ENCODE data around the gene CDIP1. TPM values are rescaled to one million over a fixed set of nuclear protein-coding genes. Genes with fewer than 3 reads are reported as not detected.

Gene CDIP1
- total and polyA plus RNA-seq, 2 of the 8 experiments (the other 6 are each of a cell fraction or from before 2014, with no cell fraction given): 56.6 to 76.3 TPM

Other genes starting within 250 kb of the CDIP1 start
- 17.4 and 18.6 TPM in 2 replicates for gene GLIS2, start 222.7 kb downstream of the CDIP1 start, total RNA-seq (2021; fragmentation: NEBNext Ultra II Directional; extraction: Animal tissue kit (Norgen Biotek cat#: 25700))
- 4.3 and 7.6 TPM in 2 replicates for gene GLIS2, start 222.7 kb downstream of the CDIP1 start, polyA plus RNA-seq (2011; rRNA removed)
- 78.3 and 84.4 TPM in 2 replicates for gene PAM16, start 187.5 kb downstream of the CDIP1 start, total RNA-seq (2021; fragmentation: NEBNext Ultra II Directional; extraction: Animal tissue kit (Norgen Biotek cat#: 25700))
- 198 and 228 TPM in 2 replicates for gene PAM16, start 187.5 kb downstream of the CDIP1 start, polyA plus RNA-seq (2011; rRNA removed)
- 9.6 and 10.1 TPM in 2 replicates for gene VASN, start 166.9 kb downstream of the CDIP1 start, total RNA-seq (2021; fragmentation: NEBNext Ultra II Directional; extraction: Animal tissue kit (Norgen Biotek cat#: 25700))
- 11.3 and 25.2 TPM in 2 replicates for gene VASN, start 166.9 kb downstream of the CDIP1 start, polyA plus RNA-seq (2011; rRNA removed)
- 25.8 and 29.8 TPM in 2 replicates for gene CORO7, start 122.2 kb downstream of the CDIP1 start, total RNA-seq (2021; fragmentation: NEBNext Ultra II Directional; extraction: Animal tissue kit (Norgen Biotek cat#: 25700))
- 25.2 and 45.7 TPM in 2 replicates for gene CORO7, start 122.2 kb downstream of the CDIP1 start, polyA plus RNA-seq (2011; rRNA removed)
- gene DNAJA3, start 112.9 kb downstream of the CDIP1 start, total RNA-seq (2021; fragmentation: NEBNext Ultra II Directional; extraction: Animal tissue kit (Norgen Biotek cat#: 25700)): 58.0 and 59.1 TPM in 2 replicates
- gene DNAJA3, start 112.9 kb downstream of the CDIP1 start, polyA plus RNA-seq (2011; rRNA removed): 37.3 and 50.5 TPM in 2 replicates
- gene NMRAL1, start 64.1 kb downstream of the CDIP1 start, total RNA-seq (2021; fragmentation: NEBNext Ultra II Directional; extraction: Animal tissue kit (Norgen Biotek cat#: 25700)): 66.8 and 72.5 TPM in 2 replicates
- 143 and 196 TPM in 2 replicates for gene NMRAL1, start 64.1 kb downstream of the CDIP1 start, polyA plus RNA-seq (2011; rRNA removed)
- 45.6 and 48.4 TPM in 2 replicates for gene HMOX2, start 62.4 kb downstream of the CDIP1 start, total RNA-seq (2021; fragmentation: NEBNext Ultra II Directional; extraction: Animal tissue kit (Norgen Biotek cat#: 25700))
- gene HMOX2, start 62.4 kb downstream of the CDIP1 start, polyA plus RNA-seq (2011; rRNA removed): 33.7 and 36.5 TPM in 2 replicates
- gene C16orf96, start 17.6 kb upstream of the CDIP1 start, total RNA-seq (2021; fragmentation: NEBNext Ultra II Directional; extraction: Animal tissue kit (Norgen Biotek cat#: 25700)): 1.3 and 1.6 TPM in 2 replicates
- gene C16orf96, start 17.6 kb upstream of the CDIP1 start, polyA plus RNA-seq (2011; rRNA removed): 1.0 and 1.8 TPM in 2 replicates
- gene UBALD1, start 76.1 kb upstream of the CDIP1 start, total RNA-seq (2021; fragmentation: NEBNext Ultra II Directional; extraction: Animal tissue kit (Norgen Biotek cat#: 25700)): 52.2 and 62.0 TPM in 2 replicates
- gene UBALD1, start 76.1 kb upstream of the CDIP1 start, polyA plus RNA-seq (2011; rRNA removed): 28.6 and 48.9 TPM in 2 replicates
- gene MGRN1, start 86.1 kb upstream of the CDIP1 start, total RNA-seq (2021; fragmentation: NEBNext Ultra II Directional; extraction: Animal tissue kit (Norgen Biotek cat#: 25700)): 79.4 and 82.3 TPM in 2 replicates
- gene MGRN1, start 86.1 kb upstream of the CDIP1 start, polyA plus RNA-seq (2011; rRNA removed): 15.0 and 30.1 TPM in 2 replicates
- gene NUDT16L1, start 154.8 kb upstream of the CDIP1 start, total RNA-seq (2021; fragmentation: NEBNext Ultra II Directional; extraction: Animal tissue kit (Norgen Biotek cat#: 25700)): 34.8 and 41.3 TPM in 2 replicates
- gene NUDT16L1, start 154.8 kb upstream of the CDIP1 start, polyA plus RNA-seq (2011; rRNA removed): 77.3 and 112 TPM in 2 replicates
- 23.9 and 27.5 TPM in 2 replicates for gene ANKS3, start 195.5 kb upstream of the CDIP1 start, total RNA-seq (2021; fragmentation: NEBNext Ultra II Directional; extraction: Animal tissue kit (Norgen Biotek cat#: 25700))
- gene ANKS3, start 195.5 kb upstream of the CDIP1 start, polyA plus RNA-seq (2011; rRNA removed): 15.5 and 23.9 TPM in 2 replicates
- 0.17 TPM in 1 of 2 replicates, not detected in the other for gene DNAAF8, start 195.8 kb upstream of the CDIP1 start, total RNA-seq (2021; fragmentation: NEBNext Ultra II Directional; extraction: Animal tissue kit (Norgen Biotek cat#: 25700))
- gene DNAAF8, start 195.8 kb upstream of the CDIP1 start, polyA plus RNA-seq (2011; rRNA removed): 0.39 and 0.58 TPM in 2 replicates
- 10.4 and 13.4 TPM in 2 replicates for gene ZNF500, start 228.4 kb upstream of the CDIP1 start, total RNA-seq (2021; fragmentation: NEBNext Ultra II Directional; extraction: Animal tissue kit (Norgen Biotek cat#: 25700))
- gene ZNF500, start 228.4 kb upstream of the CDIP1 start, polyA plus RNA-seq (2011; rRNA removed): 10.3 and 11.8 TPM in 2 replicates
- not detected in 2 replicates for gene SEPTIN12, start 249.6 kb upstream of the CDIP1 start, total RNA-seq (2021; fragmentation: NEBNext Ultra II Directional; extraction: Animal tissue kit (Norgen Biotek cat#: 25700))
- 0.08 and 0.24 TPM in 2 replicates for gene SEPTIN12, start 249.6 kb upstream of the CDIP1 start, polyA plus RNA-seq (2011; rRNA removed)

Measured in H1 (cell line).